Activated T-cell treated with anti-CD3 and anti-CD28 coated beads for 48 hours (primary cell): ENCODE measurements around the gene PTPRS.

Experiments used
- DNase-seq: peaks from one replicate; pipeline ENCODE4 v3.0.0-alpha.2; 2020; ENCODE audit warnings: low read depth

PTPRS gene

GRCh38 chr19:5355076-5355475 is 14.5 kb upstream of the PTPRS start:
- DNase-seq = no peak

GRCh38 chr19:5354403-5354802 is 13.8 kb upstream of the PTPRS start:
- DNase-seq = no peak

- DNase-seq = no peak
Measured at GRCh38 chr19:5352229-5352763, 11.7 kb upstream of the PTPRS start.

- no peak for DNase-seq
Measured at GRCh38 chr19:5351731-5352228, 11.2 kb upstream of the PTPRS start.

- DNase-seq = no peak
Measured at GRCh38 chr19:5349041-5349440, 8.4 kb upstream of the PTPRS start.

GRCh38 chr19:5345895-5346386 is 5.3 kb upstream of the PTPRS start:
- DNase-seq = no peak

- no peak for DNase-seq
Measured at GRCh38 chr19:5343848-5344247, 3.2 kb upstream of the PTPRS start.

GRCh38 chr19:5342573-5343201 is 2.1 kb upstream of the PTPRS start:
- no peak for DNase-seq

- no peak for DNase-seq
Measured at GRCh38 chr19:5341981-5342380, 1.4 kb upstream of the PTPRS start.

- no peak for DNase-seq
Measured at GRCh38 chr19:5341448-5341820, 822 bp upstream of the PTPRS start.

GRCh38 chr19:5339950-5340636 is 519 bp downstream of the PTPRS start:
- no peak for DNase-seq

- DNase-seq = no peak
Measured at GRCh38 chr19:5339198-5339949, 1.2 kb downstream of the PTPRS start.

- DNase-seq = no peak
Measured at GRCh38 chr19:5338656-5339197, 1.9 kb downstream of the PTPRS start.

GRCh38 chr19:5337708-5338655 is 2.6 kb downstream of the PTPRS start:
- DNase-seq = no peak

- no peak for DNase-seq
Measured at GRCh38 chr19:5337126-5337525, 3.5 kb downstream of the PTPRS start.

GRCh38 chr19:5336195-5336965 is 4.2 kb downstream of the PTPRS start:
- no peak for DNase-seq

- no peak for DNase-seq
Measured at GRCh38 chr19:5335593-5335992, 5.0 kb downstream of the PTPRS start.

- no peak for DNase-seq
Measured at GRCh38 chr19:5334824-5335500, 5.7 kb downstream of the PTPRS start.

- DNase-seq = no peak
Measured at GRCh38 chr19:5334366-5334739, 6.3 kb downstream of the PTPRS start.
